Esophagus mucosa (tissue), 1 donor: ENCODE measurements around the gene FHL3. TPM values are rescaled to one million over a fixed set of nuclear protein-coding genes. Genes with fewer than 3 reads are reported as not detected.
A peak's percentile ranks its signal among the peaks of the same experiment; 100 is the strongest.
"Not testable (repeated sequence)": the region's sequence is repeated elsewhere in the genome, so short reads cannot be mapped to it uniquely, and the experiment has no call there.

ENCODE experiments used
- ATAC-seq: fragments of 200-7000 bp; cut with Tn5 transposase; one replicate; pipeline ENCODE4 v1.9.1; 2020
- total RNA-seq: library from RNA; stranded (reverse); gene quantifications from one replicate; pipeline ENCODE4 v1.2.4, GENCODE V29; 2023
- donor health status: DM: yes; HTN: yes; CAD: no.

FHL3 gene
- total RNA-seq, 1 donor from 2014 or later = 10.6 TPM

- no peak for ATAC-seq
Measured at GRCh38 chr1:37983546-37983945, 21.8 kb downstream of the FHL3 start.

DNA sequence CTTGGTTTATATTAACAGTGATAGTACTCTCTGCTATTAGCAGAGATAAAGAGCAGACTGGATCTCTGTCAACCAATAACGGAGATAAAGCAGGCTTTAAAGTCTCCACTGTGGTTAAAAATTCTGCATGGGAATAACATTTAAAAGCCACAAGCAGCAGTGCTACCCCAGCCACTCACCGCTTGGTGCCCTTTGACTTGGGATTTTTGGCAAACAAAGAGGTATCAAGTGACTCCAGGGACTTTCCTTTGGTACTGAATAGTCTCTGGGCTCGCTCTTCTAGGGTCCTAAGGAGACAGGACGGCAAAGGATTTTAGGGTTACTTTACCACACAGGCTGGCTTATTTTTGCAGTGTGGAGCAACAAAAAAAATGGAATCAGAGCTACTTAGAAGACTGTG, 26.8 kb downstream of the FHL3 start:
- no peak for ATAC-seq

GRCh38 chr1:37975083-37975482, 30.2 kb downstream of the FHL3 start:
- peak; percentile 73 for ATAC-seq

DNA sequence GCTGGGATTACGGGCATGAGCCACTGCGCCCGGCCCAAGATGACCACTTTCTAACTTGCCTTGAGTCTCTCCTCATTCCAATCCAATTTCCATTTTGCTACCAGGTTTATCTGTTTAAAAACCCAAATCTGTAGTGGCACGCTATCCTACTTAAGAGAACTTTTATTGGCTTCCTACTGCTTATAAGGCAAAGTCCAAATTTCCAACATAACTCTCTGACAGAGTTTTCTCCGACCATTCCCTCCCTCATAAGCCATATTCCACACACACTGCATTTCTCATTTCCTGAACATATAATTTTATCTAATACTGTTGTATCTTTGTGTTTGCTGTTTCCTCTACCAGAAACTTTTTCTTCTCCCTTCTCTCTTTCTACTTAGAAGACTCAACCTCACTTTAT, 30.7 kb downstream of the FHL3 start:
- no peak for ATAC-seq

GRCh38 chr1:37973684-37974083, 31.6 kb downstream of the FHL3 start:
- not testable (repeated sequence) for ATAC-seq

GRCh38 chr1:37965301-37965700, 40.0 kb downstream of the FHL3 start:
- ATAC-seq = peak; percentile 56

- ATAC-seq = not testable (repeated sequence)
Measured at GRCh38 chr1:37964106-37964505, 41.2 kb downstream of the FHL3 start.

GRCh38 chr1:37958690-37959089, 46.6 kb downstream of the FHL3 start:
- ATAC-seq = no peak

- ATAC-seq = no peak
Measured at GRCh38 chr1:37955685-37956084, 49.6 kb downstream of the FHL3 start.

GRCh38 chr1:37954316-37954971, 50.9 kb downstream of the FHL3 start:
- no peak for ATAC-seq

GRCh38 chr1:37952738-37953137, 52.6 kb downstream of the FHL3 start:
- no peak for ATAC-seq

DNA sequence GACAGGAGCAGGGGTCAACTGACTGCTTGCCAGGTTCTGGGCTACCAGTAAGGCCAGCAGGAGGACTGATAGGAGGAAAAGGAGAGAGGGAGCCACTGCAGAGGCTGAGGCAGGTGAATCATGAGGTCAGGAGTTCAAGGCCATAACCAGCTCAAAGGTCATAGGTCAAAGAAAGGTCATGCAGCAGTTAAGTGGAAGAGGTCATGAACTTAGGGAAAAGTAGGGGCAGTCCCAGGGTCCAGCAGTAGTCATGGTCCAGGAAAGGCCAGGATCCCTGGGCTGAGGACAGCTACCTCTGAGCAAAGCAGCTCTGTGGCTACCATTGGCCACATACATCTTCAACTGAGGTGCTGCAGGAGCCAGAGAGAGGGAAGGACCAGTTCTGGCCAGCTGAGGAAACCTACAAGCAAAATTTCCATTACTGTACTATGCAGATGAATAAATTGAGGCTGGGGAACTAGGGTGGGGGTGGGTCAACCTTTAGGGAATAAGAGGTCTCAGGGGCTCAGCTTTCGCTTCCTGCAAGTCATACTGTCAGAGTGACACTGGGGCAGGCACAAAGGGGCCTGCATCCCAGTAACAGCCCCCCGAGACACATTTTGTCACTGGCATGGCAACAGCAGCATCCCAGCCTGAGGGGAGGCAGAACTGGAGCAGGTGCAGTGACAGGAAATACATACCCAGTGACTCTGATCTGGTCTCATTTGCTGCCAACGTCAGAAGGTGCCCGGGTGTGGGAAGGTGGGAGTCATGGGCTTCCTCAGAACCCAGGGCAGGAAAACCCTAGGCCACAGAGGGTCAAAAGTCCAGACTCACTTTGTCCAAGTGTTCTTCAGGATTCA, 53.3 kb downstream of the FHL3 start:
- no peak for ATAC-seq

DNA sequence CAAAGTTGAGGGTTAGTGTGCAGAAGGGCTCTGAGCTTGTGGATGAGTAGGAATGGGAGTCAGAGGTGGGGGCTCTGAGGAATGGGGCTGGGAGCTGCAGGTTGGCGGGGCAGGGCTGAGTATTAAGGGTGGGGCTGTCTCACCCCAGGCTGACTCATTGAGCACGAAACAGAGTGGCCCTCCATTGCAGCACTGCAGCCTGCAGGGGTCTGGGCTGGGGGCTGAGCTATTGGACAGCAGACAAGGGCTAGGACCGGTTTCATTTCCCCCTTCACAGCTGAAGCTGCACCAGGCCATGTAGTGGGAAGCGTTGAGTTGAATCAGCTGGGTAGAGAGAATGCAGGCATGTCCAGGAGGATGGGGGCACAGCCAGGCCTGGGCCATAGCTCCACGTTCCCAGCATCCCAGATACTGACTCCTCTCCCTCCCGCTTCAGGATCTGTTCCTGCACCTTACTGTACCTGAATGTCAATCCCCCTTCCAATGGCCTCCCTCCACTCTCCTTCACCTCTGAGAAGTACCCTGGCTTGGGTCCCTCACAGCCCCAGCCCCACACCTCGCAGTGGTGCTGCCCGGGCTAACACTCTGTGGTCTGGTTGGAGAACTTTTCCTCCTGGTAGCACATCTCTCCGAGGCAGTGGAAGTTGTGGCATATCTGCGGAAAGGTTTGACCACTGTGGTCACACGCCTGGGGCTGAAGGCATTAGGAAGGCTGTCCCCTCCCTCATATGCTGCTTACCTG, 54.1 kb downstream of the FHL3 start:
- peak; percentile 23 for ATAC-seq

GRCh38 chr1:37949524-37950152, 55.7 kb downstream of the FHL3 start:
- ATAC-seq = no peak

DNA sequence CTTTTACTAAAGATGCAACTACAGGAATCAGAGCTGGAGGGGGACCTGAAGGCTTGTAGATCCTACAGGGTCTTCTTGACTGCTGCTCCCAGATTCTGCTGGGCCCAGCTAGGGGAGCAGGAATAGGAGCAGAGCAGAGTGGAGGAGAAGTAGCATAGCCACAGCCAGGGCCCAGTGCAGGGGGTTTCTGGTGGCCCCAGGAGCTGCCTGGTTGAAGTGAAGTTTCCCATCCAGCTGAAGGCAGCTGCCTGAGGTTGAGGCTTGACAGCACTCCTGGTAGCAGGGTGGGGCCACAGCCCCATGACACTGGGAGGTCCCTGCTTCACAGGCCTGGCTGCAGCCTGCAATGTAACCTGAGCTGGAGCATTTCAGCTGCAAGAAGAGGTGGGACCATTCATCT, 56.5 kb downstream of the FHL3 start:
- ATAC-seq = no peak

GRCh38 chr1:37948166-37948565, 57.1 kb downstream of the FHL3 start:
- ATAC-seq = no peak

DNA sequence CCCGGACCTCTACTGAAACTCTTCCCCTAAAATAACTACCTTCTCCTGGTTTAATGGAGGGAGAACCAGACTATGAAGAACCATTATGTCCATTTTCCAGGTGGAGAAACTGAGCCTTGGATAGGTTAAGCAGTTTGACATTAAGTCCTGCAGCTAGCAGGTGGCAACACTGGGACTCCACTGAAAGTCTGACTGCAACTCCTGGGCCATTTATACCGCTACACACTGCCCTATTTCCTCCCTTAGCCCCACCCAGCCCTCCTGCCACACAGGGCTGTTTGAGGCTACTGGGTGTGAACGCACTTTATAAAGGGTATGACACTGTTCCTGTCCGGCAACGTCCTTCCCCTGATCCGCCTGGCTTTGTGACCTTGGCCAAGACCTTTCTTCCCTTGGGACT, 58.0 kb downstream of the FHL3 start:
- peak; percentile 10 for ATAC-seq

Other genes with a start within 250 kb of the FHL3 start
- gene EPHA10, start 240.4 kb downstream of the FHL3 start, total RNA-seq = 0.68 TPM
- gene MANEAL, start 211.7 kb downstream of the FHL3 start, total RNA-seq = 3.1 TPM
- gene C1orf122, start 197.7 kb downstream of the FHL3 start, total RNA-seq = 46.7 TPM
- 14.7 TPM for gene YRDC, start 197.3 kb downstream of the FHL3 start, total RNA-seq
- 39.3 TPM for gene MTF1, start 145.9 kb downstream of the FHL3 start, total RNA-seq
- gene INPP5B, start 58.5 kb downstream of the FHL3 start, total RNA-seq = 8.6 TPM
- gene SF3A3, start 15.5 kb downstream of the FHL3 start, total RNA-seq = 41.7 TPM
- 30.3 TPM for gene UTP11, start 7.2 kb upstream of the FHL3 start, total RNA-seq
- gene POU3F1, start 41.3 kb upstream of the FHL3 start, total RNA-seq = 6.0 TPM